OCI-LY1 (cell line): ENCODE results near the gene LMNA.

ENCODE experiments used
- CTCF ChIP-seq: fragments of 200-600 bp; sonication (generic), shearing (Covaris generic); IDR thresholded peaks from 2 replicates; pipeline ENCODE4 v1.5.1; 2017; ENCODE audit warnings: mild to moderate bottlenecking, antibody characterized with exemption, low read length, moderate library complexity, mixed read lengths
- EZH2 ChIP-seq: fragments of 200-600 bp; sonication (generic), shearing (Covaris generic); IDR thresholded peaks from 2 replicates; pipeline ENCODE4 v1.8.0; 2017; ENCODE audit warnings: borderline replicate concordance, mixed run types, mild to moderate bottlenecking, antibody characterized with exemption, low read length, moderate library complexity, mixed read lengths

- TF ChIP-seq CTCF: no peak
- no peak for TF ChIP-seq EZH2
These were observed 7.6 kb downstream of the LMNA start for GRCh38 chr1:156122086-156122485.
